GM19099 (cell line): ENCODE data around the gene ZDHHC11B.
"Not testable (repeated sequence)": the region's sequence is repeated elsewhere in the genome, so short reads cannot be mapped to it uniquely, and the experiment has no call there.

Experiments
- POLR2A ChIP-seq: IDR thresholded peaks from 3 replicates; pipeline ENCODE4 v1.6.1; 2011; ENCODE audit warnings: low read depth; ENCODE audit not compliant: insufficient read length; ENCODE audit errors: extremely low read depth

ZDHHC11B gene

DNA sequence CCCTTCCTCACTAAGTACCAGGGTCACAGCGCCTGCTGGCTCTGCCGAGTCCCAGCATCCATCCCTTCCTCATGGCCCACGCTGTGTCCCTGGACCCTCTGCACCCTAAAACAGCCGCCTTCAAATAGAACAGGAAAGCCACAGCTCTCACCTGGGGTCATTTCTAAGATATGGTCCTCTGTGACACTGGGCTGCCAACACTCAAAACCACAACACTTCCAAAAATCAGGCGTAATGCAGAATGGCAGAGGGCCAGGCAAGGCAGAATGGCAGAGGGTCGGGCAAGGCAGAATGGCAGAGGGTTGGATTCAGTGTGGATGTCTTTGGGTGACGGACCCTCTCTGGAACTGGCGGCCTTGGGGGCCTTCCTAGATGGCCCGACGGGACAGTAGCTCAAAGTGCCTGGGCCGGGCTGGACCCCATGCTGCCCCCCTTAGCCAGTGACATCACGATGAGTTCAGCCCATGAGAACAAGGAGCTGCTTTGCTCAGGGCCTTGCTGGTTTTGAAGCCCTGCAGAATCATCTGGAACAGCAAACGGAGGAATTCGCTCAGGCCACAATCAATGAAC, 35.3 kb downstream of the ZDHHC11B start:
- no peak for TF ChIP-seq POLR2A

DNA sequence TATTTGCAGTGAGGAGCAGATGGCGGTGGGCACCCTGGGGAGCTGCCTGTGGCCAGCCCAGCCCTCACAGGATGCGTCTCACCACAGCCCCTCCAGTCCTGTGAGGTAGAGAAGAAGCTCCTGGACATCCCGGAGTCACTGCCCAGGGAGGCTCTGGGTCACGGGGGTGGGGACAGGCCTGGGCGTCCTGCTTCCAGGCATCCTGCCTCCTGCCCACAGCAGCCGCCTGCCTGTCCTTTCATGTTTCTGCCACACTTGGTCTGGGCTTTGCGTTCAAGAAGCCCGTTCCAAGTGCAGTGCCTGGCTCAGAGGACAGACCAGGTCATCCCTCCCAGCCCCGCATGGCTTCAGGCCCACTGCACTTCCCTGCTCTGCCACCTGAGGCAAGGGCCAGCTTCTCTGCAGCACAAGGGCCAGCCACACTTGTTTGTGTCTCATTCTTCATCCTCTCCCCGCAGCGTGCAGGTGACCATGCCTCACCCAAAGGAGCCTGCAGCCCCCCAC, 38.2 kb downstream of the ZDHHC11B start:
- TF ChIP-seq POLR2A: no peak

DNA sequence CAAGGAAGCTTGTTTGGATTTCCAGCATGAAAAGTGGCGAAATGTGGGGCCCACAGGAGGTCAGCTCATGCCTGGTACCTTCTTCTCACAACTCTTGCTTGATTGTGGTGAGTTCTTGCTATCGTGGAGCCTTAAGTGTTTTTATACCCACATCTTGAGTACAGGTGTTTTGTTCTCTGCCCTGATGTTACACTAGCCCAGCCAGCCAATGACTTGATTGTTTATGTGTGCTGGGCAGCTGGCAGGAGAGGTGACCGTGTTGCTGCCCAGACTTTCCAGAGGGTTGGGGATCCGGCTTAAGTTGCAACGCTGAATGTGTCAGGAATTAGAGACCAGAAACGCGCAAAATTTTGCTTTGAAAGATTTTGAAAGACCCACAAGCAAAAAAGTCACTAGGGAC, 67.4 kb downstream of the ZDHHC11B start:
- TF ChIP-seq POLR2A: no peak

DNA sequence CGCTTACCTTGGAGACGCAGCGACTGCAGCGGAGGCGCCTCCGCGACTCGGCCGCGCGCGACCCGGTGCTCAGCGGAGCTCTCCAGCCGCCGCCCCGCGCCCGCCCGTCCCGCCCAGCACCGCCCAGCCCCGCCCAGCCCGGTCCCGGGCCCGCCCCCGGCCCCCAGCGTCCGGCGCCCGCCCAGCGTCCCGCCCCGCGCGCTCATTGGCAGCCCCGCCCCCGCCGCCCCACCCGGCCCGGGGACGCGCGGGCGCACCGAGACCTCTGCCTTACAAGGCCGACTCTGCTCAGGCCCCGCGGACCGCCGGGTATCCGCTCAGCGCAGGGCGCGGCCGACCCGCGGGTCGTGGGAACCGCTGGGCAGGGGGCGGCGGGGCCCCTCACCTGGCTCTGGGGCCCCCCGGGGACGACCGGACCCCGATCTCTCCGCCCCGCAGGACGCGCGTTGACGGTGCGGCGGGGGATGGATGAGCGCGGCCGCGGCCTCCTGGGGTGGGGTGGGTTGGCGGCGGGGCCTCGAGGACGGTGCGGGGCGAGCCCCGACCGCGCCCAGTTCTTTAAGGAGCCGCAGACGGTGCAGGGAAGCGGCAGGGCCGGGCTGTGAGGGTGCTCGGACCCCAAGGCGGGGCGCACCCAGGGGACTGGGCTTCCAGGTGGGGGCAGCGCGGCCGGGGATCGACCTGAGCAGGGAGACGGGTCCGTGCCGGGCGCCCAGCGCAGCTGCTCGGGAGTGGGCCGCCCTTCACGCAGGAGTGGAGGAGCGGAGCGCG, 91.1 kb downstream of the ZDHHC11B start, which contains the start of gene TPPP:
TPPP (minus strand) TSS at position 82 of the 771 bp plus-strand sequence. CDS start 15,292 bp downstream, outside the sequence.
- TF ChIP-seq POLR2A: not testable (repeated sequence)

DNA sequence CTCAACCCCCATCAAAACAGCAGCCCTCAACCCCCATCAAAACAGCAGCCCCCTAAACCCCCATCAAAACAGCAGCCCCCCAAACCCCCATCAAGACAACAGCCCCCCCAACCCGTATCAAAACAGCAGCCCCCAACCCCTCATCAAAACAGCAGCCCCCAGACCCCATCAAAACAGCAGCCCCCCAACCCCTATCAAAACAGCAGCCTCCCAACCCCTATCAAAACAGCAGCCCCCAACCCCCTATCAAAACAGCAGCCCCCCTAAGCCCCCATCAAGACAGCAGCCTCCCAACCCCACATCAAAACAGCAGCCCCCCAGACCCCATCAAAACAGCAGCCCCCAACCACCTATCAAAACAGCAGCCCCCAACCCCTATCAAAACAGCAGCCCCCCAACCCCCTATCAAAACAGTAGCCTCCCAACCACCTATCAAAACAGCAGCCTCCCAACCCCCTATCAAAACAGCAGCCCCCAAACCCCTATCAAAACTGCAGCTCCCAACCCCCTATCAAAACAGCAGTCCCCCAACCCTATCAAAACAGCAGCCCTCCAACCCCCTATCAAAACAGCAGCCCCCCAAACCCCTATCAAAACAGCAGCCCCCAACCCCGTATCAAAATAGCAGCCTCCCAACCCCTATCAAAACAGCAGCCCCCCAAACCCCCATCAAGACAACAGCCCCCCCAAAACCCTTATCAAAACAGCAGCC, 92.6 kb downstream of the ZDHHC11B start:
- TF ChIP-seq POLR2A: no peak

DNA sequence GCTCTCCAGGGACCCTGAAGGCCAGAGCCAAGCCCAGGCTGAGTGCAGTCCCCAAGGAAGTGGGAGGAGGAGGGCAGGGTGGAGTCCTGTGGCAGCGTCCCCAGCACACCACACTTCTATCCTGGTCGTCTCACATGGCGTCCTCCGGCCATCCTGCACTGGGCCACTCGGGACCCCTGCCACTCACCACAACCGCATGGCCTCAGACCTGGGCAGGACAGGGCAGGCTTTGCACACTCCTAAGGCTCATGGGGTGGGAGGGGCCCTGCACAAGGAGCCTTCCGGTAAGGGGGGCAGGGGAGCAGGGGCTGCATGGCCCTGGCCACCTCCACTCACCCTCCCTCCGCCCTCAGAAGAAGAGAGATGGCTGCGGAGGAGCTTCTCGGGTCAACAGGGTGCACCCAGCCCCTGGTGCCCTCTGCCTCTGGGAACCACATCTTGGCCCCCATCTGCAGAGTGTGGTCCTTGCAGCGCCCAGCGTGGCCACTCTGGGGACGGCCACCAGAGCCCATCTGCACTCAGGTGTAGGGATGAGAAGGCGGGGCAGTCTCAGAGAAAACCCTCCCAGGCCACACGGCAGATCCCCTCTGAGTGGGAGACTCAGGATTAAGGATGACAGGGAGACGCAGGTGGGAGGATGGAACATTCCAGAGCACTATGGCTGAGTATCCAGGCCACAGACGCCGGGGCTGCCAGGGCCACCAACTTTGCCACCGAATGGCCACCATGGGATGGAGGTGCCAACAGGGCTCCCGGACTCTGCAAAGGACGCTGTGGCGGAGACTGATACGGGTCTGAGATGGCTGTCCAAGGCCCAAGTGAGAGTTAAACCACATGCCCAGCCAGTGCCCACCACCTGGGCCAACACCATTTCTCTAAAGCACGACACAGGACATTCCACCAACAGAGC, 99.0 kb downstream of the ZDHHC11B start:
- no peak for TF ChIP-seq POLR2A

DNA sequence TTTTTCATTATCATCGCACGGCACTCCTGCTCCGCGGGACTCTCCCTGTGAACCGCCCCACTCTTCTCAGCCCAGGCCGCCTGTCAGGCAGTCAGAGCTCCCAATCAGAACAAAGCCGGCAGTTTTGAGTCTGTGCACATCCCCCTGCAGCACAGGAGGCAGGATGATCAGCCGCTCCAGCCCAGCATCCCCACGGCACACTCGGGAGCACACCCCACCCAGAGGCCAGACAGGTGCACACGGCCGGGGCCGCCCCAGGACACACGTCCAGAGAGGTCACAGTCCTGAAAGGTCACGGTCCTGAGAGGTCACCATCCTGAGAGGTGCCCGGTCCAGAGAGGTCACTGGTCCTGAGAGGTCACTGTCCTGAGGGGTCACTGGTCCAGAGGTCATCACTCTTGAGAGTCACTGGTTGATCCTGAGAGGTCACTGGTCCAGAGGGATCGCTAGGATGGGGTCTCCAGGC, 99.7 kb downstream of the ZDHHC11B start:
- TF ChIP-seq POLR2A: no peak

DNA sequence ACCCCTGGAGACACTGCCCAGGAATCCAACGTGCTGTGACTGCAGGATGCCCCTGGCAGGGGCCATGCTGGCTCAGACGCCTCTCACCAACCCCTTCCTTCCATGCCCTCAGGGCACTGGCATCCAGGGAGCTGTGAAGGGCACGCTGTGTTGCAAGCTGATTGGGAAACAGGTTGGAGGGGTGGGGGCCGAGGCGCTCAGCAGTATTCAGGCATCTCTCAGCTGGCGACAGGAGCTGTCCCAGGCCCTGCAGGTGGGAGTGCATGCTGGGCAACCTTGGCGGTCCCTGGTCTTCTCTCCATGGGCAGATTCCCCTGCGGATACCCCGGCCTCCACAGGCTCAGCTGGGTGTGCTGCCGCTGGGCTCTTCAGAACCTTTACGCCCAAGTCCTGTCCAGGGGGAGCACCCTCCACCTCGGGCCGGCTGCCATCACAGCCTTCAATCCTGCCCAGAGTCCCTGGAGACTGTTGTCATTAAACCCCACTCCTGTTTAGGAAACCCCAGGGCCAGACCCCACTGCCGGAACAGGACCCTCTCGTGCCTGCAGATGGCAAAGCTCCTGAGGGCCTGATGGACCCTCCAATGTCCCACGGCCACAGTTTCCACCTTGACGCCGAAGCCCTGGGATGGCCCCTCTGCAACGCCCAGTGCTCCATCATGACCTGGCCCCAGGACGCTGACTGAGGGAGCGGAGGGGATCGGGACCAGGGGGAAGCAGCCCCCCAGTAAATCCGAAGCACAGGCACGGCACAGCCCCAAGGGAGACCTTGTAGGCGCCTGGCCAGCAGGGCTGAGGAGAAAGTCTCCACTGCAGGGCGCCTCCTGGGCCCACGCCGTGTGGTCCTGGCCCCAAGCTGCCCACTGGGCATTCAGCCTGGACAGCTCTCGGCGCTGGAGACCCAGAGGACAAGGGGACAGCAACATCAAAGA, 100.7 kb downstream of the ZDHHC11B start:
- no peak for TF ChIP-seq POLR2A

DNA sequence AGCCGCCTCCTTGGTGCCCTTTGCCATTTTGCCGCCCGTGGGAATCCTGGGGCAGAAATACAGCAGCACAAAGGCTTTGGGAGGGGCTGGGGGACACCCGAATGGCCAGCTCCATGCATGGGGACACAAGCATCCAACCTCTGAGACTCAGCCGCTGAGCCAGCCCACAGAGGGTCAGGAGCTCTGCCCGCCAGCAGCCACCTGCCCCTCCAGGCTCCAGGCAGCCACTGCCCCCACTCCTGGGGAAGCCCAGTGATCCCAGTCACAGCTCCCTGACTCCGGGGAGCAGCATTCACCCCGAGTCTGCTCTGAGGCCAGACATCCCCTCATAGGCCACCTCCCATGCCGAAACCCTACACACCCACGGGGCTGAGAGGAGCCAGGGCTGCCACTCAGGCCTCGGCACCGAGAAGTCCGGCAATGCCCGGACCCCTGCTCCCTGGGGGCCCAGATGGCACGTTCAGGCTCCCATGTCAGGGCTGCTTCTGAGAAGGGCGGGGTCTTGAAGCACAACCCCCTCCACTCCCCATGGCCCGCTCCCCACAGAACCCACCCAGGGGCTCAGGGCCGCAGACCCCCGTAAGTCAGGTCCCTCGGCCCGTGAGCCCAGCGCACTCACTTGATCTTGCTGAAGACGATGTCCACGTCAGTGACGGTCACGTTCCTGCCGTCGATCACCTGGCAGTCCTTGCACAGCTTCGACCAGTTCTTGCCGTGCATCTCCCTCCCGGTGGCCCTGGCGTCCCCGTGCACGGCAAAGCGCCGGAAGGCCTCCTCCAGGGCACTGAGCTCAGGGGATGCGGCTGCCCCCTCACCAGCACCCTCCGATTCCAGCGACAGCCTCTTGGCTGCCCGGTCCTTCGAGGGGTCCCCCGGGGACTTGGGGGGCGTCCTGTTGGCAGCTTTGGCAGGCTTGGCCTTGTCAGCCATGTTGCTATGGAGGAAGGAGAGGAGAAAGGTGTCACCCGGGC, 107.1 kb downstream of the ZDHHC11B start:
- no peak for TF ChIP-seq POLR2A

DNA sequence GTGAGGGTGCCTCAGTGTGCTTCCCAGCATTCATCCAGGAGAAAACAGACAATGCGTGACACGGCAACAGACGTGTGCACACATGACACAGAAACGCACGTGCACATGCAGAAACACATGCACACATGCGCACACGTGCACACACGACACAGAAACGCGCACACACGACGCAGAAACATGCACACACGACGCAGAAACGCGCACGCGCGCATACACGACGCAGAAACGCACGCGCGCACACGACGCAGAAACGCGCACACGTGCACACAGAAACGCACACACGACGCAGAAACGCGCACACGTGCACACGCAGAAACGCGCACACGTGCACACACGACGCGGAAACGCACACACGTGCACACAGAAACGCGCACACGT, 107.8 kb downstream of the ZDHHC11B start:
- TF ChIP-seq POLR2A: no peak

DNA sequence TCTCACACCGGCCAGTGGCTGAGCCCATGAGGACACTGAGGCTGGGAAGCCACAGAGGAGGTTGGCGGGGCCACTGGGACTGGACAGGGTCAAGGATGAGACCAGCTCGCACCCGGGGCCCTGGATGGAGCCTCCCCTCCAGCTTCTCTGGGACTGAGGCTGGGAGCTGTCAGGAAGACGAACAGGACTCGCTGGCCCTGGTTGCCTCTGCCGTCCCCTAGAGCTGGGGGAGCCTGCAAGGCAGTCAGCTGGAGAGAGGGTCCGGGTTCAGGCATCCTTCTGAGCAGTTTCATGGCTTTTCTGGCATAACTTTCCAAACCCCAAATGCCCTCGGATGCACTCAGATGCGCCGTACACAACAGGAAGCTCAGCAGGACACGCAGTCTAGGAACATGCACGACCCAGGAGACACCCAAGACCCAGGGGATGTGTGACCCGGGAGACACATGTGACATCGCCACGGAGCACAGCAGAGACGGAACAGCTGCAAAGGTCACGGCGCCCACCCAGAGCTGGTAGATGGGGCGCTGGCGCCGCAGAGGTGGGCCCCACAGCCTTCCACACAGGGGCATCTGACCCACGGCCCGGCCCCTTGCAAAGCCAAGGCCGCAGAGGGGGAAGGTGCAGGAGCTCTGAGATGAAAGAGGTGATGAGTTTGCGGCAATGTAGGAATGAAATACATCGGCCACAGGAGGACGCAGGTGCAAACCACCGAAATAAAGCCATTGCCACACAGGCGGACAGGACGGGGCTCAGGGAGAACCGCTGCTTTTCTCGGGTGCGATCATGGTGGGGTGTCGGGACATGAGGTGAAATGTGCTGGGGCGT, 108.4 kb downstream of the ZDHHC11B start:
- no peak for TF ChIP-seq POLR2A
